ENCODE results near the gene SOX13. TPM values are rescaled to one million over a fixed set of nuclear protein-coding genes. Genes with fewer than 3 reads are reported as not detected.

Gene SOX13
- total and polyA plus RNA-seq, 8 donors, result 4.1 to 42.6 (median 11.1) TPM

DNA sequence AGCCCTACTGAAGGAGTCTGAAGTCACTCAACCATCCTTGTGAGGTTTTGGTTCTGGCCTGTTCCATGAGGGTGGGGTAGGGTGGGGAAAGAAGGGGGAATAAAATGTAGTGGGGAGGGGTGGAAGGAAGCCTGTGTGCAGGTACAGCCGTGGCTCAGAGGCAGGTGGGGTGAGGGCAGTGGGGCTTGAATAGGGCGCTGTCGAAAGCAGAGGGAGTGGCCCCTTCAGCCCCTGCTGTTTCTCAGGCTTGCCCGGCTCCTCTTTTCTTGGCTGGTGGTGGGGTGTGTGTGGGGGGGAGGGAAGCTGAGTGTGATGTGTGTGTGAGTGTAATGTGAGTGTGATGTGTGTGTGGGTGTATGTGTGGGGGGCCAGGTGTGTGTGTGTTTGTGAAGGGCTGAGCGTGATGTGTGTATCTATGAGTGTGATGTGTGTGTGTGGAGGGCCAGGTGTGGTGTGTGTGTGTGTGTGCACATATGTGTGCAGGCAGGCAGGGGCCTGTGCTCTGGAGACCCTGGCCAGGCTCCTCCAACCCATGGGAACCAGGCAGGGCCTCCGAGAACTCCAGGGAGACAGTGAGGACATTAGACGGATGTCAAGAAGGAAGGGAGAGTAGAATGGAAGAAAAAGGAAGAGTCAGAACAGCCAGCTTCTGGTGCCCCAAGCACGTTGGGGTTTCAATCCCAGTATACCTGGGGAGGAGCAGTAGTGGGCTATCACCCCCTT lies 9.0 kb downstream of the SOX13 start:
- Histone ChIP-seq H3K27me3 (peaks cover 0 to 8% (median 0%) of the 10 kb centered on the region in 3 donors), H3K4me1 (peaks cover 70 to 100% (median 95%) of the 10 kb centered on the region in 4 donors), H3K9me3 (no peaks in the 10 kb centered on the region), H3K27ac (peak overlapping the region; percentile 82 to 92 (median 84)), H3K36me3 (no peaks in the 10 kb centered on the region), H3K4me3 (peak overlapping the region in 1 of 4 donors; percentile 3)
- TF ChIP-seq, protein P1, sequence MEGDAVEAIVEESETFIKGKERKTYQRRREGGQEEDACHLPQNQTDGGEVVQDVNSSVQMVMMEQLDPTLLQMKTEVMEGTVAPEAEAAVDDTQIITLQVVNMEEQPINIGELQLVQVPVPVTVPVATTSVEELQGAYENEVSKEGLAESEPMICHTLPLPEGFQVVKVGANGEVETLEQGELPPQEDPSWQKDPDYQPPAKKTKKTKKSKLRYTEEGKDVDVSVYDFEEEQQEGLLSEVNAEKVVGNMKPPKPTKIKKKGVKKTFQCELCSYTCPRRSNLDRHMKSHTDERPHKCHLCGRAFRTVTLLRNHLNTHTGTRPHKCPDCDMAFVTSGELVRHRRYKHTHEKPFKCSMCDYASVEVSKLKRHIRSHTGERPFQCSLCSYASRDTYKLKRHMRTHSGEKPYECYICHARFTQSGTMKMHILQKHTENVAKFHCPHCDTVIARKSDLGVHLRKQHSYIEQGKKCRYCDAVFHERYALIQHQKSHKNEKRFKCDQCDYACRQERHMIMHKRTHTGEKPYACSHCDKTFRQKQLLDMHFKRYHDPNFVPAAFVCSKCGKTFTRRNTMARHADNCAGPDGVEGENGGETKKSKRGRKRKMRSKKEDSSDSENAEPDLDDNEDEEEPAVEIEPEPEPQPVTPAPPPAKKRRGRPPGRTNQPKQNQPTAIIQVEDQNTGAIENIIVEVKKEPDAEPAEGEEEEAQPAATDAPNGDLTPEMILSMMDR (IDR thresholded peaks at IDR 0.05), result no peak
- TF ChIP-seq POLR2A (IDR thresholded peaks at IDR 0.05), result no peak
- no peak for TF ChIP-seq EP300 (IDR thresholded peaks at IDR 0.05)
- TF ChIP-seq POLR2AphosphoS5 (IDR thresholded peaks at IDR 0.05), result no peak
- WGBS, 5 donors, result 59 to 75% (median 61%) methylated on average over 7 to 8 of the region's 8 CpGs
- DNase-seq, result peak in 1 of 2 donors; percentile 51
- intact Hi-C loops (cut with DNase I; ENCODE audit: low total_unique reads), result no loop called here

DNA sequence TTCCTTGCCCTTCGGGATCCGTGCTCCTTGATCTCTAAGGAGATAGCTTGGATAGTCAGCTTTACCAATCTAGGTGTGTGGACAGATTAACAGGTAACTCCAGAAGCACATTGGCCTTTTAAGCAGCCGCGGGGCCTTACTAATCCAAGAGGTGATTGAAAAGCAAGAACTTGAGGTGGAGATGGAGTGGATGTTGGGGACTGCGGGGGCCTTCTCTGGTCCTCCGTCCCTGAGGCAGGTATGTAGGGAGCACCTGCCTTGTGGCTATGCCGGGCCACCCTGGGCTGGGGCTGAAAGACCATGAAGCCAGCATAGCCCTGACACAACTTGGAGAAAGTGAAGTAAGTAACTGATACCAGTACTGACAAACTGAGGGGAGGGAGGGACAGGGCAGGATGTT lies 10.6 kb downstream of the SOX13 start:
- no peaks in the 10 kb centered on the region for H3K9me3 ChIP-seq
- 48 to 80% (median 63%) methylated on average over 7 of the region's 7 CpGs for WGBS, 5 donors
- no peak overlapping the region for H3K4me3 ChIP-seq
- intact Hi-C loops (cut with DNase I; ENCODE audit: low total_unique reads), result no loop called here
- no peak for DNase-seq
- H3K4me1 ChIP-seq, result peaks cover 75 to 100% (median 96%) of the 10 kb centered on the region in 4 donors
- peaks cover 0 to 2% (median 0%) of the 10 kb centered on the region in 3 donors for H3K27me3 ChIP-seq
- no peaks in the 10 kb centered on the region for H3K36me3 ChIP-seq
- TF ChIP-seq POLR2AphosphoS5 (IDR thresholded peaks at IDR 0.05) (no peak), EP300 (IDR thresholded peaks at IDR 0.05) (no peak), POLR2A (IDR thresholded peaks at IDR 0.05) (no peak)
- TF ChIP-seq, protein P1 (IDR thresholded peaks at IDR 0.05), result no peak
- peak overlapping the region; percentile 73 to 92 (median 84) for H3K27ac ChIP-seq

DNA sequence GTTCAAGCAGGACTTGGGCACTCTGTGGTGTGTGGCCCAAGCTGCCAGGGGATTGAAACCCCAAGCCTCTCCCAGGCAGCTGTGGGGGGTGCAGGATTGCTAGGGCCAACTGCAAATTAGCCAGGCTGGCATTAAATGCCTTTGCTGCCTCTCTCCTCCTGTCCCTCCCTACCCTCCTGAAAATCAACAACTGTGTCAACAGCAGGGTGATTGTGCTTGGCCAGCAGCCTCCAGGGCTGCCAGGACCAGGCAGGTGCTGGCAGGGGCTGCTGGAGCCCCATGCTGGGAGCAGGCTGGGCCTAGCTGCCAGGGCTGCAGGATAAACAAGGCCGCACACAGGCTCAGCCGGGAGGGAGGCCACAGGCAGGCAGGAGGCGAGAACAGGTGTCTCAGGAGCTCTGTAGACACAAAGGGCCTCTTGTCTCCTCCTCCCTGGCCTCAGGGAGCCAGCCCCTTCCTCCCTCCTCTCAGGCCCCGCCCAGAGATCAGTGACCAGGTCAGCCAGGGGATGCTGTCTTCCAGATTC lies 11.4 kb downstream of the SOX13 start:
- TF ChIP-seq EP300 (IDR thresholded peaks at IDR 0.05) (no peak), POLR2AphosphoS5 (IDR thresholded peaks at IDR 0.05) (peak; percentile 45 to 85 (median 52)), POLR2A (IDR thresholded peaks at IDR 0.05) (no peak)
- TF ChIP-seq, protein P1 (IDR thresholded peaks at IDR 0.05), result no peak
- intact Hi-C loops (cut with DNase I; ENCODE audit: low total_unique reads), result no loop called here
- H3K4me1 ChIP-seq, result peaks cover 73 to 100% (median 96%) of the 10 kb centered on the region in 4 donors

DNA sequence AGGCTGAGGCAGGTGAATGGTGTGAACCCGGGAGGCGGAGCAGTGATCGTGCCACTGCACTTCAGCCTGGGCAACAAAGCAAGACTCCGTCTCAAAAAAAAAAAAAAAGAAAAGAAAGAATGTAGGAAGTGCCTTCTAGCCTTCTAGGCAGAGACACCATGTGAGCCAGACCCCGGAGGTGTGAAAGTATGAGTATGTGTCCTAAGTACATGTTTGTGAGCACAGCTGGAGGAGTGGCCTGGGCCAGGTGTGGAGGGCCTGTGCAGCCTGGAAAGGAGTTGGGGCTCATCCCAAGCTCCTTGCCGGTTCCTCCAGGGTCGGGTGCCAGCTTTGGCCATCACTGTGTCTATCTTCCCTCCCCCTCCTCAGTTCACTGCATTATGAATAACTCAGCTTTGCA lies 13.0 kb downstream of the SOX13 start:
- H3K36me3 ChIP-seq, result no peaks in the 10 kb centered on the region
- no peak for DNase-seq
- TF ChIP-seq, protein P1 (IDR thresholded peaks at IDR 0.05), result no peak
- TF ChIP-seq EP300 (IDR thresholded peaks at IDR 0.05) (no peak), POLR2AphosphoS5 (IDR thresholded peaks at IDR 0.05) (no peak), POLR2A (IDR thresholded peaks at IDR 0.05) (no peak)
- no peak overlapping the region for H3K4me3 ChIP-seq
- peak overlapping the region in 4 of 5 donors; percentile 73 to 92 (median 86) for H3K27ac ChIP-seq
- 53 to 70% (median 68%) methylated on average over 7 of the region's 7 CpGs for WGBS, 5 donors
- H3K4me1 ChIP-seq, result peaks cover 66 to 100% (median 95%) of the 10 kb centered on the region in 4 donors
- H3K27me3 ChIP-seq, result no peaks in the 10 kb centered on the region
- no peaks in the 10 kb centered on the region for H3K9me3 ChIP-seq
- intact Hi-C loops (cut with DNase I; ENCODE audit: low total_unique reads), result no loop called here

More for the DNA sequence above, 11.4 kb downstream of the SOX13 start:
- H3K27me3 ChIP-seq, result no peaks in the 10 kb centered on the region
- H3K4me3 ChIP-seq, result no peak overlapping the region
- H3K9me3 ChIP-seq, result no peaks in the 10 kb centered on the region
- DNase-seq, result peak; percentile 92 to 93
- H3K27ac ChIP-seq, result peak overlapping the region; percentile 73 to 92 (median 84)
- no peaks in the 10 kb centered on the region for H3K36me3 ChIP-seq
- 0 to 47% (median 25%) methylated on average over 1 to 4 of the region's 4 CpGs for WGBS, 5 donors
